Smooth muscle cell (in vitro differentiated cells): ENCODE data around the gene SLC4A5. TPM values are rescaled to one million over a fixed set of nuclear protein-coding genes. Genes with fewer than 3 reads are reported as not detected.

Source experiments
- DNase-seq: peaks from one replicate; lab custom pipeline; 2025; ENCODE audit not compliant: unreplicated experiment; lab: John Stamatoyannopoulos, UW
- H2AFZ ChIP-seq: fragments of 200-600 bp; sonication (generic); 2 replicates; pipeline ENCODE4 v1.6.0; 2016; ENCODE audit warnings: antibody characterized with exemption, low read depth, mild to moderate bottlenecking
- H3F3A ChIP-seq: fragments of 200-600 bp; sonication (generic); 2 replicates; pipeline ENCODE4 v1.6.0; 2017; ENCODE audit warnings: antibody characterized with exemption, low read depth
- H3K27ac ChIP-seq: fragments of 200-600 bp; sonication (generic); 2 replicates; pipeline ENCODE4 v1.5.1; 2016; ENCODE audit warnings: low read depth, mild to moderate bottlenecking
- H3K27me3 ChIP-seq: fragments of 200-600 bp; sonication (generic); 2 replicates; pipeline ENCODE4 v1.6.1; 2016; ENCODE audit warnings: low read depth, mild to moderate bottlenecking
- H3K36me3 ChIP-seq: fragments of 200-600 bp; sonication (generic); 2 replicates; pipeline ENCODE4 v1.5.1; 2016; ENCODE audit warnings: low read depth
- H3K4me1 ChIP-seq: fragments of 200-600 bp; sonication (generic); 2 replicates; pipeline ENCODE4 v1.5.1; 2016; ENCODE audit warnings: low read depth
- H3K4me2 ChIP-seq: fragments of 200-600 bp; sonication (generic); 2 replicates; pipeline ENCODE4 v1.6.0; 2016; ENCODE audit warnings: mild to moderate bottlenecking
- H3K4me3 ChIP-seq: fragments of 200-600 bp; sonication (generic); 2 replicates; pipeline ENCODE4 v1.5.1; 2016; ENCODE audit warnings: mild to moderate bottlenecking
- H3K79me2 ChIP-seq: fragments of 200-600 bp; sonication (generic); 2 replicates; pipeline ENCODE4 v1.6.0; 2016; ENCODE audit warnings: low read depth, mild to moderate bottlenecking
- H3K9ac ChIP-seq: fragments of 200-600 bp; sonication (generic); 2 replicates; pipeline ENCODE4 v1.6.0; 2016; ENCODE audit warnings: low read depth
- H3K9me3 ChIP-seq: fragments of 200-600 bp; sonication (generic); replicated peaks from 2 replicates; pipeline ENCODE4 v1.5.1; 2016; ENCODE audit warnings: low read depth
- H4K20me1 ChIP-seq: fragments of 200-600 bp; sonication (generic); 2 replicates; pipeline ENCODE4 v1.6.0; 2016; ENCODE audit warnings: low read depth
- WGBS: methylation state at CpG from one replicate; pipeline ENCODE4 v1.1.7; 2016; ENCODE audit warnings: low lambda C conversion rate; 5-methylcytosine and 5-hydroxymethylcytosine counted together
- polyA plus RNA-seq: library from polyadenylated mRNA; unstranded; fragments of >200 nt; fragmentation: Nextera tagmentation; extraction: Ambion mirVana; gene quantifications from 2 replicates; pipeline ENCODE4 v1.2.1, GENCODE V29; 2016
- total RNA-seq: library from RNA; depleted of rRNA; stranded (reverse); fragments of >200 nt; gene quantifications from 2 replicates; pipeline ENCODE4 v1.2.3, GENCODE V29; 2014
- TF ChIP-seq, protein P1 (sequence below): fragments of 200-600 bp; sonication (generic); IDR thresholded peaks from 2 replicates; pipeline ENCODE4 v1.5.1; 2017; ENCODE audit warnings: borderline replicate concordance, mild to moderate bottlenecking, antibody characterized with exemption; ENCODE audit not compliant: insufficient read depth, poor library complexity, severe bottlenecking

The SLC4A5 gene
- total and polyA plus RNA-seq, 2 experiments from 2014 or later = 0.46 to 0.99 TPM

DNA sequence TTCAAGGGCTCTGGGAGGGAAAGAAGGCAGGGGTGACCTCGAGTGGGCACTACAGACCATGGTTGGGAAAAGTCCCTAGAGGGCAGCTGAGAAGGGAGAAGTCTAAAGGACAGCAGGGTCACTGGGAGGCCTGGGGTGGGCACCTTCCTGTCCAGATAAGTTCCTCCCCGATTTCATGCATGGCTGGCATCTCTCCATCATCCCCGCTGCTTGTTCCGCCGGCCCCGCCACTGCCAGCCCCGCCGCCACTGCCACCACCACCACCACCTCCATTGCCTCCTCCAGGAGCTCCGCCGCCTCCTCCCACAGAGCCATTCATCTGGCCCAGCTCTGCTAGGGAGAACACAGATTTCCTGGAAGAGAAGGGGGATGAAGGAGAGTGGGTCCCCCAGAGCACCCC, 91.2 kb downstream of the SLC4A5 start:
- 87% methylated on average over 8 of the region's 10 CpGs for whole genome bisulfite sequencing

DNA sequence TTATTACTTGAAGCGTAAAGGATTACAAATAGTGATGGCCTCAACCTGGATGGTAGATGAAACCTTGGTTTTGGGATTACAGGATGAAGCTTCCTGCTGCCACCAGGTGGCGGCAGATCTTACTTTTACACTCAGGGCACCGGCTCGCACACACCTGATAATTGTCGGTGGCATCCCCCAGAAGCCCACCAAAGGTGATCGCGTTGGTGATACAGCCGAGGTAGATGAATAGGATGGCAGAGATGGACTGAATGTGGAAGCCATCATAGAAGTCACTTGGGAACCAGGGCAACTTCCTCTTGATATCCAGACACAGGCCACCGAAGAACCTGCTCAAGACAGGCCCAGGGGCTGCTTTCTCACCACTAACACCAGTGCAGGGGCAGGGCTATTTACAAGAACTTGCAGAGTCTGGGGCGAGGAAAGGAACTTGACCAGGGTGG, 93.0 kb downstream of the SLC4A5 start:
- Histone ChIP-seq H3K79me2 (no peaks in the 10 kb centered on the region), H3K27ac (no peak overlapping the region), H3K4me1 (no peaks in the 10 kb centered on the region), H2AFZ (no peak overlapping the region), H3F3A (no peaks in the 10 kb centered on the region), H3K36me3 (no peaks in the 10 kb centered on the region), H3K9me3 (no peaks in the 10 kb centered on the region), H3K4me3 (no peak overlapping the region), H3K9ac (no peak overlapping the region), H4K20me1 (no peaks in the 10 kb centered on the region), H3K27me3 (no peaks in the 10 kb centered on the region), H3K4me2 (no peak overlapping the region)
- no peak for DNase-seq
- 32% methylated on average over 10 of the region's 10 CpGs for WGBS
- TF ChIP-seq, protein P1, sequence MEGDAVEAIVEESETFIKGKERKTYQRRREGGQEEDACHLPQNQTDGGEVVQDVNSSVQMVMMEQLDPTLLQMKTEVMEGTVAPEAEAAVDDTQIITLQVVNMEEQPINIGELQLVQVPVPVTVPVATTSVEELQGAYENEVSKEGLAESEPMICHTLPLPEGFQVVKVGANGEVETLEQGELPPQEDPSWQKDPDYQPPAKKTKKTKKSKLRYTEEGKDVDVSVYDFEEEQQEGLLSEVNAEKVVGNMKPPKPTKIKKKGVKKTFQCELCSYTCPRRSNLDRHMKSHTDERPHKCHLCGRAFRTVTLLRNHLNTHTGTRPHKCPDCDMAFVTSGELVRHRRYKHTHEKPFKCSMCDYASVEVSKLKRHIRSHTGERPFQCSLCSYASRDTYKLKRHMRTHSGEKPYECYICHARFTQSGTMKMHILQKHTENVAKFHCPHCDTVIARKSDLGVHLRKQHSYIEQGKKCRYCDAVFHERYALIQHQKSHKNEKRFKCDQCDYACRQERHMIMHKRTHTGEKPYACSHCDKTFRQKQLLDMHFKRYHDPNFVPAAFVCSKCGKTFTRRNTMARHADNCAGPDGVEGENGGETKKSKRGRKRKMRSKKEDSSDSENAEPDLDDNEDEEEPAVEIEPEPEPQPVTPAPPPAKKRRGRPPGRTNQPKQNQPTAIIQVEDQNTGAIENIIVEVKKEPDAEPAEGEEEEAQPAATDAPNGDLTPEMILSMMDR = peak; percentile 87

More for the DNA sequence above, 91.2 kb downstream of the SLC4A5 start:
- no peaks in the 10 kb centered on the region for H3K9me3 ChIP-seq
- no peak overlapping the region for H3K9ac ChIP-seq
- H3F3A ChIP-seq = no peaks in the 10 kb centered on the region
- H2AFZ ChIP-seq = no peak overlapping the region
- H3K79me2 ChIP-seq = no peaks in the 10 kb centered on the region
- H3K4me2 ChIP-seq = no peak overlapping the region
- H3K36me3 ChIP-seq = no peaks in the 10 kb centered on the region
- H4K20me1 ChIP-seq = no peaks in the 10 kb centered on the region
- TF ChIP-seq, protein P1 = no peak
- H3K27me3 ChIP-seq = no peaks in the 10 kb centered on the region
- no peak overlapping the region for H3K27ac ChIP-seq
- no peak overlapping the region for H3K4me3 ChIP-seq
- no peaks in the 10 kb centered on the region for H3K4me1 ChIP-seq
- no peak for DNase-seq

DNA sequence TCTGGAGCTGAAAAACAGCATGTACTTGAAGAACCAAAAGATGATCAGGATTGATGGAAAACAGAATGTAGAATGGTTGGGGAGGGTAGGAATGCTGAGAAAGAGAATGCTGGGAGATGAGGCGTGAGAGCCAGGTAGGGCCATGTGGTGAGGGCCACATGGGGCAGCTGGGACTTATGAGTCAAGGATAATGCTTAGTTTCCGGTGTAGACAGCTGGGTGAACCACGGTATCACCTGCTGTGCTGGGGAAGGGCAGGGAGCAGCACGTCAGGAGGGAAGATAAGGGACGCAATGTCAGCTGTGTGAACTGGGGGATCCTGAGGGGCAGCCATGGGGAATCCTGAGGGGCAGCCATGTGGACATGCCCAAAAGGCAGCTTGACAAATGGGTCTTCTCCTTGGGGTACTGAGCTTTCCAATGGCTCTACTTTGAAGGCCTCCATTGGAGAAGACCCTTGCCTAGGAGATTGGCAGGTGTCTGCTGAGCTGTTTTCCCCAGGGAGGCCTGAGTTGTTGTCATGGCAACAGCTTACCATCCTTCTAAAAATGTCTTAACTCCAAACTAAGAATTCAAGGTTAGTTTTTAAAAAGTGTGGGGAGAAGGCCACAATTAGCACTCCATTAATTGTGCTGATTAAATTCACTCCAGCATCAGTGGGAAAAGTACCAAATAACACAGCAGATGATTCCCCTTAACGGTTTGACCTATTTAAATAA, 93.7 kb downstream of the SLC4A5 start:
- H4K20me1 ChIP-seq = no peaks in the 10 kb centered on the region
- no peak overlapping the region for H3K9ac ChIP-seq
- no peak overlapping the region for H2AFZ ChIP-seq
- no peaks in the 10 kb centered on the region for H3F3A ChIP-seq
- H3K4me3 ChIP-seq = no peak overlapping the region
- H3K79me2 ChIP-seq = no peaks in the 10 kb centered on the region
- H3K27me3 ChIP-seq = no peaks in the 10 kb centered on the region
- no peaks in the 10 kb centered on the region for H3K9me3 ChIP-seq
- TF ChIP-seq, protein P1 = no peak
- H3K36me3 ChIP-seq = no peaks in the 10 kb centered on the region
- 68% methylated on average over 6 of the region's 6 CpGs for WGBS
- DNase-seq = no peak
- no peak overlapping the region for H3K27ac ChIP-seq
- no peaks in the 10 kb centered on the region for H3K4me1 ChIP-seq
- H3K4me2 ChIP-seq = no peak overlapping the region

DNA sequence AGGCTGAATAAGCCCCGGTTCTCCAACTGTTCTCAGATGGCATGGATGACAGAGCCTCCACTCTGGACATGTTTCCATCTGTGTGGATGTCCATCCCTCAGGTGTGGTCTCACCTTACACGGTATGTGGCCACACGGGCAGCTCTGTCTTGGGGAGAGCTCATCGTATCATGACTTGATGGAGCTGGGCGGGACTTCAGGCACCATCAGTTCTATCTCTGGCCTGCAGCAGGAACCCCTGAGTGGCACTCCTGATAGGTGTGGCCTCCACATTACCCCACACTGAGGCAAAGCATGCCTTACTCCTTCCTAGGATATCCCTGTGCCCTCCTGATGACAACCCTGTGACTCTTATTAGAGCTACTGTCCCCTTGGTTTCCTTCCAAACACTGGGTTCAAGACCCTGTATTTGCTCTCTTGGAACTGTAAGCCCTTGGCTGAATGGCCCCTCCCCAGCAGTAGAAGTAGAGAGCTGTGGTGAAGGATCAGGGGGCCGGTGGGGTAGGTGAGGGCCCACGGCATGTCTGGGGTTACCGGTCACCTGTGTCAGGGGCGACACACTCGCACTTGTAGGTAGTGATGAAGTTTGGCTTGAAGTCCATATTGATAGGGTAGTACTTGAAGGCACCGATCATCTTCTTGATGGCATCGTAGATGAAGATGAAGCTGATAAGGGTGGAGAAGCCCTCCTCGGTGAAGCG, 96.6 kb downstream of the SLC4A5 start:
- TF ChIP-seq, protein P1 = no peak
- Histone ChIP-seq H3K4me1 (no peaks in the 10 kb centered on the region), H3F3A (no peaks in the 10 kb centered on the region), H4K20me1 (no peaks in the 10 kb centered on the region), H3K27me3 (no peaks in the 10 kb centered on the region), H3K4me3 (no peak overlapping the region), H3K9ac (no peak overlapping the region), H2AFZ (no peak overlapping the region), H3K9me3 (no peaks in the 10 kb centered on the region), H3K4me2 (no peak overlapping the region), H3K36me3 (no peaks in the 10 kb centered on the region), H3K27ac (no peak overlapping the region), H3K79me2 (no peaks in the 10 kb centered on the region)
- no peak for DNase-seq
- WGBS = 95% methylated on average over 14 of the region's 14 CpGs
